ENCODE measurements around the gene UGT1A5. TPM values are rescaled to one million over a fixed set of nuclear protein-coding genes. Genes with fewer than 3 reads are reported as not detected.

UGT1A5 gene
- total and polyA plus RNA-seq, 2 experiments from 2014 or later, result not detected

GRCh38 chr2:233689031-233689430 lies 23.7 kb upstream of the UGT1A5 start:
- Histone ChIP-seq H4K20me1 (replicated peaks; ENCODE audit: insufficient read depth) (no peaks in the 10 kb centered on the region; the same call in 1 of the 2 replicates), H3K27me3 (ENCODE audit: insufficient read depth) (no peaks in the 10 kb centered on the region), H3K27ac (ENCODE audit: low read depth) (no peak overlapping the region), H2AFZ (no peak overlapping the region), H3F3A (replicated peaks; ENCODE audit: low read depth) (no peaks in the 10 kb centered on the region), H3K79me2 (replicated peaks; ENCODE audit: insufficient read depth) (no peaks in the 10 kb centered on the region), H3K4me3 (no peak overlapping the region), H3K4me2 (no peak overlapping the region), H3K4me1 (ENCODE audit: insufficient read depth) (peaks cover 7% of the 10 kb centered on the region; the same call in 1 of the 2 replicates), H3K9me2 (ENCODE audit: insufficient read depth) (peaks cover 16% of the 10 kb centered on the region; the same call in 1 of the 2 replicates), H3K36me3 (ENCODE audit: insufficient read depth) (no peaks in the 10 kb centered on the region)
- H3K27ac Mint-ChIP-seq, result no peak overlapping the region
- peaks cover 2% of the 10 kb centered on the region for H3K27me3 Mint-ChIP-seq (ENCODE audit: insufficient read depth, low read depth, poor library complexity)
- no peaks in the 10 kb centered on the region for H3K9me3 Mint-ChIP-seq
- peaks cover 20% of the 10 kb centered on the region for H3K4me1 Mint-ChIP-seq
- TF ChIP-seq JUNB (IDR thresholded peaks at IDR 0.05; ENCODE audit: unreplicated experiment), result no peak
- TF ChIP-seq CREB1 (CRISPR knock-in tag; IDR thresholded peaks at IDR 0.05; ENCODE audit: low read depth), result no peak
- TF ChIP-seq EZH2phosphoT487 (IDR thresholded peaks at IDR 0.05; ENCODE audit: unreplicated experiment), result no peak
- H3K4me3 Mint-ChIP-seq, result no peak overlapping the region
- DNase-seq (ENCODE audit: low spot score) (no peak), ATAC-seq (no peak)
- no peaks in the 10 kb centered on the region; the same call in 2 of the 3 replicates for H3K36me3 Mint-ChIP-seq (ENCODE audit: low read depth)

GRCh38 chr2:233689501-233689900 lies 23.2 kb upstream of the UGT1A5 start:
- Histone ChIP-seq H3F3A (replicated peaks; ENCODE audit: low read depth) (no peaks in the 10 kb centered on the region), H2AFZ (no peak overlapping the region), H3K4me1 (ENCODE audit: insufficient read depth) (peaks cover 7% of the 10 kb centered on the region; the same call in 1 of the 2 replicates), H3K79me2 (replicated peaks; ENCODE audit: insufficient read depth) (no peaks in the 10 kb centered on the region), H3K27me3 (ENCODE audit: insufficient read depth) (no peaks in the 10 kb centered on the region), H4K20me1 (replicated peaks; ENCODE audit: insufficient read depth) (no peaks in the 10 kb centered on the region; the same call in 1 of the 2 replicates), H3K27ac (ENCODE audit: low read depth) (no peak overlapping the region), H3K36me3 (ENCODE audit: insufficient read depth) (no peaks in the 10 kb centered on the region), H3K9me2 (ENCODE audit: insufficient read depth) (peaks cover 16% of the 10 kb centered on the region; the same call in 1 of the 2 replicates), H3K4me2 (no peak overlapping the region), H3K4me3 (no peak overlapping the region)
- ATAC-seq (no peak), DNase-seq (ENCODE audit: low spot score) (no peak)
- TF ChIP-seq ZNF331 (CRISPR knock-in tag; IDR thresholded peaks at IDR 0.05; ENCODE audit: low read depth) (no peak), STAT1 (IDR thresholded peaks at IDR 0.05; ENCODE audit: unreplicated experiment) (no peak), CREB1 (CRISPR knock-in tag; IDR thresholded peaks at IDR 0.05; ENCODE audit: low read depth) (no peak), EZH2phosphoT487 (IDR thresholded peaks at IDR 0.05; ENCODE audit: unreplicated experiment) (no peak), NANOG (IDR thresholded peaks at IDR 0.05; ENCODE audit: borderline replicate concordance) (no peak), POLR2AphosphoS5 (IDR thresholded peaks at IDR 0.05; ENCODE audit: low read depth) (no peak), EZH2 (IDR thresholded peaks at IDR 0.05; ENCODE audit: low read depth, unreplicated experiment) (no peak), JUNB (IDR thresholded peaks at IDR 0.05; ENCODE audit: unreplicated experiment) (no peak)
- TF ChIP-seq, protein P1, sequence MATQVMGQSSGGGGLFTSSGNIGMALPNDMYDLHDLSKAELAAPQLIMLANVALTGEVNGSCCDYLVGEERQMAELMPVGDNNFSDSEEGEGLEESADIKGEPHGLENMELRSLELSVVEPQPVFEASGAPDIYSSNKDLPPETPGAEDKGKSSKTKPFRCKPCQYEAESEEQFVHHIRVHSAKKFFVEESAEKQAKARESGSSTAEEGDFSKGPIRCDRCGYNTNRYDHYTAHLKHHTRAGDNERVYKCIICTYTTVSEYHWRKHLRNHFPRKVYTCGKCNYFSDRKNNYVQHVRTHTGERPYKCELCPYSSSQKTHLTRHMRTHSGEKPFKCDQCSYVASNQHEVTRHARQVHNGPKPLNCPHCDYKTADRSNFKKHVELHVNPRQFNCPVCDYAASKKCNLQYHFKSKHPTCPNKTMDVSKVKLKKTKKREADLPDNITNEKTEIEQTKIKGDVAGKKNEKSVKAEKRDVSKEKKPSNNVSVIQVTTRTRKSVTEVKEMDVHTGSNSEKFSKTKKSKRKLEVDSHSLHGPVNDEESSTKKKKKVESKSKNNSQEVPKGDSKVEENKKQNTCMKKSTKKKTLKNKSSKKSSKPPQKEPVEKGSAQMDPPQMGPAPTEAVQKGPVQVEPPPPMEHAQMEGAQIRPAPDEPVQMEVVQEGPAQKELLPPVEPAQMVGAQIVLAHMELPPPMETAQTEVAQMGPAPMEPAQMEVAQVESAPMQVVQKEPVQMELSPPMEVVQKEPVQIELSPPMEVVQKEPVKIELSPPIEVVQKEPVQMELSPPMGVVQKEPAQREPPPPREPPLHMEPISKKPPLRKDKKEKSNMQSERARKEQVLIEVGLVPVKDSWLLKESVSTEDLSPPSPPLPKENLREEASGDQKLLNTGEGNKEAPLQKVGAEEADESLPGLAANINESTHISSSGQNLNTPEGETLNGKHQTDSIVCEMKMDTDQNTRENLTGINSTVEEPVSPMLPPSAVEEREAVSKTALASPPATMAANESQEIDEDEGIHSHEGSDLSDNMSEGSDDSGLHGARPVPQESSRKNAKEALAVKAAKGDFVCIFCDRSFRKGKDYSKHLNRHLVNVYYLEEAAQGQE (IDR thresholded peaks at IDR 0.05; ENCODE audit: unreplicated experiment), result no peak
- TF ChIP-seq, protein P2, sequence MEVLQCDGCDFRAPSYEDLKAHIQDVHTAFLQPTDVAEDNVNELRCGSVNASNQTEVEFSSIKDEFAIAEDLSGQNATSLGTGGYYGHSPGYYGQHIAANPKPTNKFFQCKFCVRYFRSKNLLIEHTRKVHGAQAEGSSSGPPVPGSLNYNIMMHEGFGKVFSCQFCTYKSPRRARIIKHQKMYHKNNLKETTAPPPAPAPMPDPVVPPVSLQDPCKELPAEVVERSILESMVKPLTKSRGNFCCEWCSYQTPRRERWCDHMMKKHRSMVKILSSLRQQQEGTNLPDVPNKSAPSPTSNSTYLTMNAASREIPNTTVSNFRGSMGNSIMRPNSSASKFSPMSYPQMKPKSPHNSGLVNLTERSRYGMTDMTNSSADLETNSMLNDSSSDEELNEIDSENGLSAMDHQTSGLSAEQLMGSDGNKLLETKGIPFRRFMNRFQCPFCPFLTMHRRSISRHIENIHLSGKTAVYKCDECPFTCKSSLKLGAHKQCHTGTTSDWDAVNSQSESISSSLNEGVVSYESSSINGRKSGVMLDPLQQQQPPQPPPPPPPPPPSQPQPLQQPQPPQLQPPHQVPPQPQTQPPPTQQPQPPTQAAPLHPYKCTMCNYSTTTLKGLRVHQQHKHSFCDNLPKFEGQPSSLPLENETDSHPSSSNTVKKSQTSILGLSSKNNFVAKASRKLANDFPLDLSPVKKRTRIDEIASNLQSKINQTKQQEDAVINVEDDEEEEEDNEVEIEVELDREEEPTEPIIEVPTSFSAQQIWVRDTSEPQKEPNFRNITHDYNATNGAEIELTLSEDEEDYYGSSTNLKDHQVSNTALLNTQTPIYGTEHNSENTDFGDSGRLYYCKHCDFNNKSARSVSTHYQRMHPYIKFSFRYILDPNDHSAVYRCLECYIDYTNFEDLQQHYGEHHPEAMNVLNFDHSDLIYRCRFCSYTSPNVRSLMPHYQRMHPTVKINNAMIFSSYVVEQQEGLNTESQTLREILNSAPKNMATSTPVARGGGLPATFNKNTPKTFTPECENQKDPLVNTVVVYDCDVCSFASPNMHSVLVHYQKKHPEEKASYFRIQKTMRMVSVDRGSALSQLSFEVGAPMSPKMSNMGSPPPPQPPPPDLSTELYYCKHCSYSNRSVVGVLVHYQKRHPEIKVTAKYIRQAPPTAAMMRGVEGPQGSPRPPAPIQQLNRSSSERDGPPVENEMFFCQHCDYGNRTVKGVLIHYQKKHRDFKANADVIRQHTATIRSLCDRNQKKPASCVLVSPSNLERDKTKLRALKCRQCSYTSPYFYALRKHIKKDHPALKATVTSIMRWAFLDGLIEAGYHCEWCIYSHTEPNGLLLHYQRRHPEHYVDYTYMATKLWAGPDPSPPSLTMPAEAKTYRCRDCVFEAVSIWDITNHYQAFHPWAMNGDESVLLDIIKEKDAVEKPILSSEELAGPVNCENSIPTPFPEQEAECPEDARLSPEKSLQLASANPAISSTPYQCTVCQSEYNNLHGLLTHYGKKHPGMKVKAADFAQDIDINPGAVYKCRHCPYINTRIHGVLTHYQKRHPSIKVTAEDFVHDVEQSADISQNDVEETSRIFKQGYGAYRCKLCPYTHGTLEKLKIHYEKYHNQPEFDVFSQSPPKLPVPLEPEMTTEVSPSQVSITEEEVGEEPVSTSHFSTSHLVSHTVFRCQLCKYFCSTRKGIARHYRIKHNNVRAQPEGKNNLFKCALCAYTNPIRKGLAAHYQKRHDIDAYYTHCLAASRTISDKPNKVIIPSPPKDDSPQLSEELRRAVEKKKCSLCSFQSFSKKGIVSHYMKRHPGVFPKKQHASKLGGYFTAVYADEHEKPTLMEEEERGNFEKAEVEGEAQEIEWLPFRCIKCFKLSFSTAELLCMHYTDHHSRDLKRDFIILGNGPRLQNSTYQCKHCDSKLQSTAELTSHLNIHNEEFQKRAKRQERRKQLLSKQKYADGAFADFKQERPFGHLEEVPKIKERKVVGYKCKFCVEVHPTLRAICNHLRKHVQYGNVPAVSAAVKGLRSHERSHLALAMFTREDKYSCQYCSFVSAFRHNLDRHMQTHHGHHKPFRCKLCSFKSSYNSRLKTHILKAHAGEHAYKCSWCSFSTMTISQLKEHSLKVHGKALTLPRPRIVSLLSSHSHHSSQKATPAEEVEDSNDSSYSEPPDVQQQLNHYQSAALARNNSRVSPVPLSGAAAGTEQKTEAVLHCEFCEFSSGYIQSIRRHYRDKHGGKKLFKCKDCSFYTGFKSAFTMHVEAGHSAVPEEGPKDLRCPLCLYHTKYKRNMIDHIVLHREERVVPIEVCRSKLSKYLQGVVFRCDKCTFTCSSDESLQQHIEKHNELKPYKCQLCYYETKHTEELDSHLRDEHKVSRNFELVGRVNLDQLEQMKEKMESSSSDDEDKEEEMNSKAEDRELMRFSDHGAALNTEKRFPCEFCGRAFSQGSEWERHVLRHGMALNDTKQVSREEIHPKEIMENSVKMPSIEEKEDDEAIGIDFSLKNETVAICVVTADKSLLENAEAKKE (CRISPR knock-in tag; IDR thresholded peaks at IDR 0.05), result no peak
- H3K36me3 Mint-ChIP-seq (ENCODE audit: low read depth), result no peaks in the 10 kb centered on the region; the same call in 2 of the 3 replicates
- peaks cover 20% of the 10 kb centered on the region for H3K4me1 Mint-ChIP-seq
- H3K4me3 Mint-ChIP-seq, result no peak overlapping the region
- peaks cover 2% of the 10 kb centered on the region for H3K27me3 Mint-ChIP-seq (ENCODE audit: insufficient read depth, low read depth, poor library complexity)
- H3K27ac Mint-ChIP-seq, result no peak overlapping the region
- H3K9me3 Mint-ChIP-seq, result no peaks in the 10 kb centered on the region

Data from GM23338 (cell line).